ENCODE data around the gene FHDC1.

- no peak for TF ChIP-seq POLR2AphosphoS5 (IDR thresholded peaks at IDR 0.05; ENCODE audit: low read depth, low read length)
- no peak for TF ChIP-seq TAF1 (IDR thresholded peaks at IDR 0.05; ENCODE audit: borderline replicate concordance, insufficient read depth, low read length)
These were observed 61.2 kb downstream of the FHDC1 start for GRCh38 chr4:152997288-152997687.
